ENCODE measurements around the gene MICAL2.

DNA sequence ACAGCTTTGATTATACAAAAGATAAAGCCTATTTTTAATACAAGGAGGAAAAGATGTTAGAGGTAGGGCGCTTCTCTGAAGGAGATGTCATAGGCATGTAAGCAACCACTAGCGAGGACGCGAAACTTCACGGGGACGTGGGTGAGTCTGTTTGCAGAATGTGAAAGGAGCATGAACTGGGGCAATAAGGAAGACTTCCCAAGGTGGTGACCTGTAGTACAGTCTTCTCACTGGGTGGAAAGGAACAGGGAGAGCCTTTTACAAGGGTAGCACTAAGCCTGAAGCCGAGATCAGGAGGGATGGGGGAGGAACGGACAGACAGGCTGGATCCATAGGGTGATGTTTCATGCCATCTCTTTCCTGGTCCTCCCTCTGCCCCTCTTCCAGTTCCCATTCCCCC lies 10.0 kb upstream of the MICAL2 start:
- no peak for TF ChIP-seq EP300 (IDR thresholded peaks at IDR 0.05)
- TF ChIP-seq, protein P1, sequence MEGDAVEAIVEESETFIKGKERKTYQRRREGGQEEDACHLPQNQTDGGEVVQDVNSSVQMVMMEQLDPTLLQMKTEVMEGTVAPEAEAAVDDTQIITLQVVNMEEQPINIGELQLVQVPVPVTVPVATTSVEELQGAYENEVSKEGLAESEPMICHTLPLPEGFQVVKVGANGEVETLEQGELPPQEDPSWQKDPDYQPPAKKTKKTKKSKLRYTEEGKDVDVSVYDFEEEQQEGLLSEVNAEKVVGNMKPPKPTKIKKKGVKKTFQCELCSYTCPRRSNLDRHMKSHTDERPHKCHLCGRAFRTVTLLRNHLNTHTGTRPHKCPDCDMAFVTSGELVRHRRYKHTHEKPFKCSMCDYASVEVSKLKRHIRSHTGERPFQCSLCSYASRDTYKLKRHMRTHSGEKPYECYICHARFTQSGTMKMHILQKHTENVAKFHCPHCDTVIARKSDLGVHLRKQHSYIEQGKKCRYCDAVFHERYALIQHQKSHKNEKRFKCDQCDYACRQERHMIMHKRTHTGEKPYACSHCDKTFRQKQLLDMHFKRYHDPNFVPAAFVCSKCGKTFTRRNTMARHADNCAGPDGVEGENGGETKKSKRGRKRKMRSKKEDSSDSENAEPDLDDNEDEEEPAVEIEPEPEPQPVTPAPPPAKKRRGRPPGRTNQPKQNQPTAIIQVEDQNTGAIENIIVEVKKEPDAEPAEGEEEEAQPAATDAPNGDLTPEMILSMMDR (IDR thresholded peaks at IDR 0.05): no peak
- TF ChIP-seq POLR2AphosphoS5 (IDR thresholded peaks at IDR 0.05): no peak
